ENCODE data around the gene HSPBP1. TPM values are rescaled to one million over a fixed set of nuclear protein-coding genes. Genes with fewer than 3 reads are reported as not detected.
A peak's percentile ranks its signal among the peaks of the same experiment; 100 is the strongest.

Gene HSPBP1
- total and polyA plus RNA-seq, 2 of the 13 experiments (the other 11 are each of a cell fraction or from before 2014, with no cell fraction given): 22.3 to 33.7 TPM

DNA sequence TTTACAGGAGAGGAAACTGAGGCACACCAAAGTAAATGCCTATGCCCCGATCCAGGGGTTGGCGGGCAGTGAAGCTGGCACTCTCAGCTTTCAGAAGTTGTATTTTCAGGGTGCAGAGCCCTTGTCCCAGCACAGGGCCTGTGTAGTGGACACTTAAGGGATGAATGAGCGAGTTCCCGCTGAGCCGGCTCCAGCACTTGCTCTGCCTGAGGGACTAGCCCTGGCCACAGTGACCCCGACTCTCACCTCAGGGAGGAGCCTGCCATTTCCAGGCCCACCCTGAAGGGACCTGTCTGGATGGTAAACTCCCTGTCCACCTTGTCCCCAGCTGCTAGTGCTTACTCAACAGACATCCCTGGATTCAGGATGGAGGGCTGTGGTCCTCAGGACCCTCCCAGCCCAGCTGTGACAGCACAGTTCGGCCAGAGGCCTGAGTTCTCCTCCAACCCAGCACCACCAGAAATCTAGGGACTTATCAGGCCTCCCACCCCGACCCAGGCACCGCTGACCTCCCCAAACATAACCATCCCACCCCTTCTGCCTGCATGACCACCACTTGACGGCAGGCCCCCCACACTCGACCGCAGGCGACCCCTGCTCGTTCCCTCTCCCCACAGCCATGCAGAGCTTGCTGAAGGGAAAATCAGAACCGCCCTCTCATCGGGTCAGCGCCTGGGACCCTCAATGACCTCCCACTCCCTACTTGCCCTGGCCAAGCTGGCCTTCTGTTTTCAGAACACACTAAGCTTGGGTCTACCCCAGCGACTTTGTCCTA is 29.5 kb downstream of the HSPBP1 start (continued):
- TF ChIP-seq ZNF607 (CRISPR knock-in tag; IDR thresholded peaks at IDR 0.05; ENCODE audit: borderline replicate concordance) (no peak), CHCHD3 (CRISPR knock-in tag; IDR thresholded peaks at IDR 0.05) (no peak), NRL (CRISPR knock-in tag; IDR thresholded peaks at IDR 0.05; ENCODE audit: borderline replicate concordance) (no peak), ZNF629 (CRISPR knock-in tag; conservative IDR thresholded peaks at IDR 0.05) (no peak)
- TF ChIP-seq, protein P1, sequence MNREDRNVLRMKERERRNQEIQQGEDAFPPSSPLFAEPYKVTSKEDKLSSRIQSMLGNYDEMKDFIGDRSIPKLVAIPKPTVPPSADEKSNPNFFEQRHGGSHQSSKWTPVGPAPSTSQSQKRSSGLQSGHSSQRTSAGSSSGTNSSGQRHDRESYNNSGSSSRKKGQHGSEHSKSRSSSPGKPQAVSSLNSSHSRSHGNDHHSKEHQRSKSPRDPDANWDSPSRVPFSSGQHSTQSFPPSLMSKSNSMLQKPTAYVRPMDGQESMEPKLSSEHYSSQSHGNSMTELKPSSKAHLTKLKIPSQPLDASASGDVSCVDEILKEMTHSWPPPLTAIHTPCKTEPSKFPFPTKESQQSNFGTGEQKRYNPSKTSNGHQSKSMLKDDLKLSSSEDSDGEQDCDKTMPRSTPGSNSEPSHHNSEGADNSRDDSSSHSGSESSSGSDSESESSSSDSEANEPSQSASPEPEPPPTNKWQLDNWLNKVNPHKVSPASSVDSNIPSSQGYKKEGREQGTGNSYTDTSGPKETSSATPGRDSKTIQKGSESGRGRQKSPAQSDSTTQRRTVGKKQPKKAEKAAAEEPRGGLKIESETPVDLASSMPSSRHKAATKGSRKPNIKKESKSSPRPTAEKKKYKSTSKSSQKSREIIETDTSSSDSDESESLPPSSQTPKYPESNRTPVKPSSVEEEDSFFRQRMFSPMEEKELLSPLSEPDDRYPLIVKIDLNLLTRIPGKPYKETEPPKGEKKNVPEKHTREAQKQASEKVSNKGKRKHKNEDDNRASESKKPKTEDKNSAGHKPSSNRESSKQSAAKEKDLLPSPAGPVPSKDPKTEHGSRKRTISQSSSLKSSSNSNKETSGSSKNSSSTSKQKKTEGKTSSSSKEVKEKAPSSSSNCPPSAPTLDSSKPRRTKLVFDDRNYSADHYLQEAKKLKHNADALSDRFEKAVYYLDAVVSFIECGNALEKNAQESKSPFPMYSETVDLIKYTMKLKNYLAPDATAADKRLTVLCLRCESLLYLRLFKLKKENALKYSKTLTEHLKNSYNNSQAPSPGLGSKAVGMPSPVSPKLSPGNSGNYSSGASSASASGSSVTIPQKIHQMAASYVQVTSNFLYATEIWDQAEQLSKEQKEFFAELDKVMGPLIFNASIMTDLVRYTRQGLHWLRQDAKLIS (CRISPR knock-in tag; IDR thresholded peaks at IDR 0.05): no peak

DNA sequence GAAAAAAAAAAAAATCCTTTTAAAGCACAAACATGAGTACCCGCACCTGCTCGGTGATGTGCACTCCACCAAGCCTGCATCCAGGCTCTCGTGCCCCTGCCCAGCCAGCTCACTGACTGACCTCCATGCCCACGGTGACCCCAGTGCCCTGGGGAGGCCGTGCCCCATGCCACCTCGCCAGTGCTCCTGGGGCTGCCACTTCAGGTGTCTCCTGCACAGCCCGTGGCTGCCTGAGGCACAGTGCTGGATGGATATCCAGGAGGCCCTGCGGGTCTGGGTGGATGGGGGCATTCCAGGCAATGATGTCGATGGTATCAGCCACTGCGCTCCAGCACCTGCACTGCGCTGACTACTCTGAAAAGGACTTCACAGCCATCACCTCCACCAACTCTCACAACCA is 30.1 kb downstream of the HSPBP1 start:
- WGBS (ENCODE audit: low lambda C conversion rate): 67% methylated on average over 1 of the region's 11 CpGs
- Histone ChIP-seq H3K9me3 (ENCODE audit: low read length) (no peaks in the 10 kb centered on the region), H2AFZ (ENCODE audit: low read length) (no peak overlapping the region), H3K4me2 (ENCODE audit: low read depth, low read length) (no peak overlapping the region), H3K79me2 (ENCODE audit: insufficient read depth, low read length) (peaks cover 73% of the 10 kb centered on the region), H3K4me3 (replicated peaks in 1 of 3; ENCODE audit: insufficient read depth in 1 of 3, low read depth in 2 of 3, low read length in 3 of 3) (no peak overlapping the region), H3K27me3 (ENCODE audit: control insufficient read depth in 1 of 2, insufficient read depth in 2 of 2, low read length in 2 of 2) (no peaks in the 10 kb centered on the region), H3K9ac (ENCODE audit: insufficient read depth, low read depth, low read length) (no peak overlapping the region), H4K20me1 (ENCODE audit: insufficient read depth, low read length) (peaks cover 56% of the 10 kb centered on the region), H3K36me3 (replicated peaks in 1 of 2; ENCODE audit: control insufficient read depth in 1 of 2, insufficient read depth in 2 of 2, low read length in 2 of 2) (peaks cover 21 to 71% of the 10 kb centered on the region in 2 experiments; a peak in 4 of 5 replicates), H3K27ac (ENCODE audit: extremely low read length, insufficient read depth, low read length) (no peak overlapping the region), H3K4me1 (ENCODE audit: insufficient read depth, low read length) (peaks cover 42% of the 10 kb centered on the region)
- ATAC-seq (no peak), FAIRE-seq (no peak), DNase-seq (ENCODE audit: low spot score) (no peak)
- BruUV-seq (replicated peaks): no TSS peak
- ChIA-PET POLR2A (interaction anchor here (1.7 kb wide), 1 partner anchor 9 kb away, joined by 3 read pairs; no protein-coding TSS in a partner anchor), CTCF (ENCODE audit: low intra/inter-chr PET ratio, low total read pairs) (no interaction called here)
- intact Hi-C loops (cut with micrococcal nuclease; ENCODE audit: unreplicated experiment) (no loop called here), in situ Hi-C loops (cut with HindIII; ENCODE audit: extremely low pct_ligation_motif_present, low pct_unique_long_range_greater_than_20kb) (no loop called here)
- TF ChIP-seq, protein P2, sequence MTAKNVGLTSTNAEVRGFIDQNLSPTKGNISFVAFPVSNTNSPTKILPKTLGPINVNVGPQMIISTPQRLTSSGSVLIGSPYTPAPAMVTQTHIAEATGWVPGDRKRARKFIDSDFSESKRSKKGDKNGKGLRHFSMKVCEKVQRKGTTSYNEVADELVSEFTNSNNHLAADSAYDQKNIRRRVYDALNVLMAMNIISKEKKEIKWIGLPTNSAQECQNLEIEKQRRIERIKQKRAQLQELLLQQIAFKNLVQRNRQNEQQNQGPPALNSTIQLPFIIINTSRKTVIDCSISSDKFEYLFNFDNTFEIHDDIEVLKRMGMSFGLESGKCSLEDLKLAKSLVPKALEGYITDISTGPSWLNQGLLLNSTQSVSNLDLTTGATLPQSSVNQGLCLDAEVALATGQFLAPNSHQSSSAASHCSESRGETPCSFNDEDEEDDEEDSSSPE (CRISPR knock-in tag; IDR thresholded peaks at IDR 0.05): no peak
- peak; percentile 77; the same call in 1 of the 2 replicates for TF ChIP-seq HNRNPL (IDR thresholded peaks at IDR 0.05; ENCODE audit: low read depth, low read length)
- TF ChIP-seq ZNF367 (CRISPR knock-in tag; IDR thresholded peaks at IDR 0.05; ENCODE audit: borderline replicate concordance): no peak
- no peak for TF ChIP-seq FOSL2 (CRISPR knock-in tag; IDR thresholded peaks at IDR 0.05)
- no peak for TF ChIP-seq ZNF83 (CRISPR knock-in tag; IDR thresholded peaks at IDR 0.05; ENCODE audit: borderline replicate concordance)
- TF ChIP-seq ZBTB38 (CRISPR knock-in tag; IDR thresholded peaks at IDR 0.05): peak; percentile 30; the same call in 1 of the 2 replicates
- no peak for TF ChIP-seq PHF20 (CRISPR knock-in tag; IDR thresholded peaks at IDR 0.05)
- TF ChIP-seq, protein P3, sequence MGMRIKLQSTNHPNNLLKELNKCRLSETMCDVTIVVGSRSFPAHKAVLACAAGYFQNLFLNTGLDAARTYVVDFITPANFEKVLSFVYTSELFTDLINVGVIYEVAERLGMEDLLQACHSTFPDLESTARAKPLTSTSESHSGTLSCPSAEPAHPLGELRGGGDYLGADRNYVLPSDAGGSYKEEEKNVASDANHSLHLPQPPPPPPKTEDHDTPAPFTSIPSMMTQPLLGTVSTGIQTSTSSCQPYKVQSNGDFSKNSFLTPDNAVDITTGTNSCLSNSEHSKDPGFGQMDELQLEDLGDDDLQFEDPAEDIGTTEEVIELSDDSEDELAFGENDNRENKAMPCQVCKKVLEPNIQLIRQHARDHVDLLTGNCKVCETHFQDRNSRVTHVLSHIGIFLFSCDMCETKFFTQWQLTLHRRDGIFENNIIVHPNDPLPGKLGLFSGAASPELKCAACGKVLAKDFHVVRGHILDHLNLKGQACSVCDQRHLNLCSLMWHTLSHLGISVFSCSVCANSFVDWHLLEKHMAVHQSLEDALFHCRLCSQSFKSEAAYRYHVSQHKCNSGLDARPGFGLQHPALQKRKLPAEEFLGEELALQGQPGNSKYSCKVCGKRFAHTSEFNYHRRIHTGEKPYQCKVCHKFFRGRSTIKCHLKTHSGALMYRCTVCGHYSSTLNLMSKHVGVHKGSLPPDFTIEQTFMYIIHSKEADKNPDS (CRISPR knock-in tag; IDR thresholded peaks at IDR 0.05): no peak
- TF ChIP-seq RFX3 (CRISPR knock-in tag; IDR thresholded peaks at IDR 0.05): no peak
- no peak for TF ChIP-seq MIER2 (CRISPR knock-in tag; IDR thresholded peaks at IDR 0.05)

All from HepG2 (cell line).